Lower lobe of right lung (tissue), 2 donors: ENCODE measurements around the gene GLB1L3. TPM values are rescaled to one million over a fixed set of nuclear protein-coding genes. Genes with fewer than 3 reads are reported as not detected.

Source experiments
- ATAC-seq, 2 donors: fragments of 200-7000 bp; cut with Tn5 transposase; one replicate each; pipeline ENCODE4 v1.9.1; 2020 to 2022; ENCODE audit warnings: mild to moderate bottlenecking in 2 of 2, moderate library complexity in 2 of 2
- DNase-seq: peaks from one replicate; pipeline ENCODE4 v3.0.0-alpha.2; 2020
- H3K27ac ChIP-seq: fragments of 200-600 bp; one replicate; pipeline ENCODE4 v1.8.0; 2022
- H3K27me3 ChIP-seq: fragments of 200-600 bp; one replicate; pipeline ENCODE4 v1.8.0; 2022; ENCODE audit warnings: low read depth
- H3K36me3 ChIP-seq: fragments of 200-600 bp; one replicate; pipeline ENCODE4 v1.8.0; 2022; ENCODE audit warnings: mild to moderate bottlenecking
- H3K4me1 ChIP-seq: fragments of 200-600 bp; one replicate; pipeline ENCODE4 v1.8.0; 2022
- H3K4me3 ChIP-seq: fragments of 200-600 bp; one replicate; pipeline ENCODE4 v1.8.0; 2022; ENCODE audit warnings: mild to moderate bottlenecking
- H3K9me3 ChIP-seq: fragments of 200-600 bp; one replicate; pipeline ENCODE4 v1.8.0; 2022
- intact Hi-C: fragments of 100-400 bp; cut with DNase I; formaldehyde crosslinking; loops from one replicate; pipeline ENCODE4 v1.11.0; 2022
- total RNA-seq: library from RNA; stranded (reverse); fragmentation: NEBNext Ultra II Directional; extraction: Animal tissue kit (Norgen Biotek cat#: 25700); gene quantifications from one replicate; pipeline ENCODE4 v1.2.1, GENCODE V29; 2021
- TF ChIP-seq, protein P1 (sequence below): fragments of 200-600 bp; IDR thresholded peaks from one replicate; pipeline ENCODE4 v1.8.0; 2022; ENCODE audit warnings: antibody characterized with exemption, mild to moderate bottlenecking
- donor health status: DM: no; HTN: yes; CAD: no; lungs with severe emphysema.

GLB1L3 gene
- total RNA-seq, 1 donor from 2014 or later = 0.27 TPM

DNA sequence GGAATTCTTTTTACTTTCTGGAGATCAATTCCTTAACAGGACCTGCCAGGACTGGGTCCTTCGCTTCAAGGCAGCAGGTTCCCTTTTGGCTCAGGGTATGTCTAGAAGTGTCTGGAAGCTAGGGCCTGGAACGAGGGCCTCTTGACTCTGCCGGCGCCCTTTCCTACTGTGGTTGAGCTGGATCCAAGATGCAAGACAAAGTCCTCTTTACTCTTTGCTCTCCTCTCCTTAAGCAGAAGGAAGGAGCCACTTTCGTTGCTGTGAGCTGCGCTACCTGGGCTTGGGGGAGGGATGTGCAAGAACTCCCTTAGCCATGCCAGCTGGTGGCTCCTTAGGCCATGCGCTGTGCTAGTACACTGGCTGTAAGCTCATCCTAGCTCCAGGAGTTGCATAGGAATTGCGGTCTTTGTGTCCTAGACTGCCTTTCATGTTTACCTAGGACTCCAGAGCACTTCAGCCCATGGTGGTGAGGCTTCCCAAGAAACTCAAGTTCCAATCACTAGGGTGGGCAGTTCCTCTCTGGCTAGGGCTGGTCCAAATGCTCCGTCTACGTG, 73.7 kb downstream of the GLB1L3 start:
- ATAC-seq = no peak
- Histone ChIP-seq H3K9me3 (no peaks in the 10 kb centered on the region), H3K36me3 (no peaks in the 10 kb centered on the region), H3K27me3 (no peaks in the 10 kb centered on the region), H3K4me3 (no peak overlapping the region), H3K27ac (no peak overlapping the region), H3K4me1 (no peaks in the 10 kb centered on the region)
- intact Hi-C loops = no loop called here
- TF ChIP-seq, protein P1, sequence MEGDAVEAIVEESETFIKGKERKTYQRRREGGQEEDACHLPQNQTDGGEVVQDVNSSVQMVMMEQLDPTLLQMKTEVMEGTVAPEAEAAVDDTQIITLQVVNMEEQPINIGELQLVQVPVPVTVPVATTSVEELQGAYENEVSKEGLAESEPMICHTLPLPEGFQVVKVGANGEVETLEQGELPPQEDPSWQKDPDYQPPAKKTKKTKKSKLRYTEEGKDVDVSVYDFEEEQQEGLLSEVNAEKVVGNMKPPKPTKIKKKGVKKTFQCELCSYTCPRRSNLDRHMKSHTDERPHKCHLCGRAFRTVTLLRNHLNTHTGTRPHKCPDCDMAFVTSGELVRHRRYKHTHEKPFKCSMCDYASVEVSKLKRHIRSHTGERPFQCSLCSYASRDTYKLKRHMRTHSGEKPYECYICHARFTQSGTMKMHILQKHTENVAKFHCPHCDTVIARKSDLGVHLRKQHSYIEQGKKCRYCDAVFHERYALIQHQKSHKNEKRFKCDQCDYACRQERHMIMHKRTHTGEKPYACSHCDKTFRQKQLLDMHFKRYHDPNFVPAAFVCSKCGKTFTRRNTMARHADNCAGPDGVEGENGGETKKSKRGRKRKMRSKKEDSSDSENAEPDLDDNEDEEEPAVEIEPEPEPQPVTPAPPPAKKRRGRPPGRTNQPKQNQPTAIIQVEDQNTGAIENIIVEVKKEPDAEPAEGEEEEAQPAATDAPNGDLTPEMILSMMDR = no peak
- DNase-seq = no peak

DNA sequence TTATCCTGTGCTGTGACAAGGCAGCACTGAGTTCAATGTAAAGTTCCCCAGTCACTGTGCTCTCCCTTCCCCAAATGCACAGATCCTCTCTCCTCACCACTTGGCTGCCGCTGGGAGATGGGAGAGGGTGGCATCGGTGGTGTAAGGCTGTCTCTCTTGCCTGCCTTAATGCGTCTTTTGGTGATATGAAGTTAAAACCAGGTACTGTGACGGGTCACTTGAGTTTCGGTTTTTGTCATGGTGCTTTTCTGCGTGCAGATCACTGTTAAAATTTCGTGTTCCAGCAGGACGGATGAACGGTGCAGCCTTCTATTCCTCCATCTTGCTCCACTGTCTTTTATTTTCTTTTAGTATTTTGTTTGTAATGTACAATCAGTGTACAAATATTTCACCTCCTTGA, 74.2 kb downstream of the GLB1L3 start:
- intact Hi-C loops = no loop called here
- Histone ChIP-seq H3K4me3 (no peak overlapping the region), H3K4me1 (no peaks in the 10 kb centered on the region), H3K27me3 (no peaks in the 10 kb centered on the region), H3K36me3 (no peaks in the 10 kb centered on the region), H3K9me3 (no peaks in the 10 kb centered on the region), H3K27ac (no peak overlapping the region)
- DNase-seq (no peak), ATAC-seq (no peak)
- TF ChIP-seq, protein P1 = no peak

DNA sequence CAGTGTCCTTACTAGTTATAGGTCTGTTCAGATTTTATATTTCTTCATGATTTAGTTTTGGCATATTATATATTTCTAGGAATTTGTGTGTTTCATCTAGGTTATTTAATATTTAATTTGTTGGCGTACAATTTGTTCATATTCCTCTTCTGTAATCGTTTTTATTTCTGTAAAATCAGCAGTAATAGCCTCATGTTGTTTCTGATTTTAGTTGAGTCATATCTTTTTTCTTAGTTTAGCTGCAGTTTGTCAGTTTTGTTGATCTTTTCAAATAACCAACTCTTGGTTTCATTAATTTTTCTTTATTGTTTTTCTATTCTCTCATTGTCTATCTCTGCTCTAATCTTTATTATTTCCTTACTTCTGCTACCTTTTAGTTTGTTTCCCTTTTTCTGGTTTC, 75.9 kb downstream of the GLB1L3 start:
- intact Hi-C loops = no loop called here
- H3K4me3 ChIP-seq = no peak overlapping the region
- H3K9me3 ChIP-seq = no peaks in the 10 kb centered on the region
- H3K27ac ChIP-seq = no peak overlapping the region
- H3K36me3 ChIP-seq = no peaks in the 10 kb centered on the region
- ATAC-seq (no peak), DNase-seq (no peak)
- TF ChIP-seq, protein P1 = no peak
- H3K27me3 ChIP-seq = no peaks in the 10 kb centered on the region
- H3K4me1 ChIP-seq = no peaks in the 10 kb centered on the region

DNA sequence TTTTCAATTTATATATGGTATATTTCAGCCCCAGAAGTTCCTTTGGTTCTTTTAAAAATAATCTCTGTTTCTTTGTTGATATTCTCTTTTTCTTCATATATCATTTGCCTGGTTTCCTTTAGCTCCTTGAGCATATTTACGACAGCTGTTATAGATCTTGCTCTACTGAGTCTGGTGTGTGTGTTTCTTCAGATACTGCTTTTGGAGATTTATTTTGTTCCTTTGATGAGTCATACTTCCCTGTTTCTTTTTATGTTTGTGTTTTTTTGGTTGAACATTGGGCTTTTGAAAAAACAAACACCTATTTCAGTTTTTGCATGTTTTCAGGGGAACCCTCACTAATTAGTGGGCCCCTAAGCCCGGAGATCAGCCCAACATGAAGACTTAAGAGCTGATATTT, 79.0 kb downstream of the GLB1L3 start:
- Histone ChIP-seq H3K9me3 (no peaks in the 10 kb centered on the region), H3K27ac (no peak overlapping the region), H3K36me3 (no peaks in the 10 kb centered on the region), H3K4me1 (peaks cover 2% of the 10 kb centered on the region), H3K27me3 (no peaks in the 10 kb centered on the region), H3K4me3 (no peak overlapping the region)
- no peak for ATAC-seq
- TF ChIP-seq, protein P1 = no peak
- DNase-seq = no peak
- intact Hi-C loops = no loop called here

DNA sequence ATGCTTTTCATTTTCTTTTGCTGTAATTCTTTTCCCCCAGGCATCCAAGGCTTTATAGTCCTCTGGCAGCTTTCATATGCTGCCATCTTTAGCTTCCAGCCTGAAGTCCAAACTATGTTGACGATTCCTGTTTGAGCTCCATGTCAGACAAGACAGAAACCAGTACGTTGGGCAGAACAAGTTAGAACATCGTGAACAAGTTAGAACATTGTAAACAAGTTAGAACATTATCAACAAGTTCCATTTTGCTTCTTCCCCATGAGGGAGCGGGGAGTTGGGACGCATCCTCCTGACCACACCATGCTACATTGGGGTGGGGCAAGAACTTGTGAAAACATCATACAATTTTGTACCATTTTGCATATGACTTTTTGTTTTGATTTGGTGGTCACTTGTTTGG, 79.5 kb downstream of the GLB1L3 start:
- no peaks in the 10 kb centered on the region for H3K36me3 ChIP-seq
- peaks cover 6% of the 10 kb centered on the region for H3K4me1 ChIP-seq
- no peak overlapping the region for H3K4me3 ChIP-seq
- intact Hi-C loops = no loop called here
- ATAC-seq (no peak), DNase-seq (no peak)
- no peaks in the 10 kb centered on the region for H3K27me3 ChIP-seq
- H3K27ac ChIP-seq = no peak overlapping the region
- no peaks in the 10 kb centered on the region for H3K9me3 ChIP-seq
- TF ChIP-seq, protein P1 = no peak
